ENCODE measurements around the gene TNRC6B. TPM values are rescaled to one million over a fixed set of nuclear protein-coding genes. Genes with fewer than 3 reads are reported as not detected.

The TNRC6B gene
- total RNA-seq, 1 donor from 2014 or later = 26.7 TPM

DNA sequence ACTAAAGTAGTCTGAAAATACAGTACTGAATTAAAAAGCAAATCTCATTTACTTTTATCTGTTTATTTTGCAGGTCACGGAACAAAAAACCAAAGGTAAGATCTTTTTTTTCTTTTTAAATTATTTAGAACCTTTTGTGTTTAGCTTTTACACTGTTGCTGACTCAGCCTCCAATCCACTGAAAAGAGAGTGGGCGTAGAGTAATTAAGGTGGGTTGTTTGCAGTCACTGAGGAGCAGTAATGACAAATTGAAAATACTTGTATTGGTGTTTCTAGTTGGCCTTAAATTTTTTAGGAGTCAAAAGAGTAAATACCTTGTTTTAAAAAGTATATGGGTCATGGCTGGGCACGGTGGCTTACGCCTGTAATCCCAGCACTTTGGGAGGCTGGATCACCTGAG is 73.4 kb downstream of the TNRC6B start:
- Histone ChIP-seq H3K27me3 (ENCODE audit: control insufficient read depth, insufficient read depth, low read length) (no peaks in the 10 kb centered on the region), H3K4me3 (ENCODE audit: low read depth, low read length) (no peak overlapping the region), H3K36me3 (ENCODE audit: control insufficient read depth, insufficient read depth, low read length) (peaks cover 1% of the 10 kb centered on the region)
- TF ChIP-seq, protein P1, sequence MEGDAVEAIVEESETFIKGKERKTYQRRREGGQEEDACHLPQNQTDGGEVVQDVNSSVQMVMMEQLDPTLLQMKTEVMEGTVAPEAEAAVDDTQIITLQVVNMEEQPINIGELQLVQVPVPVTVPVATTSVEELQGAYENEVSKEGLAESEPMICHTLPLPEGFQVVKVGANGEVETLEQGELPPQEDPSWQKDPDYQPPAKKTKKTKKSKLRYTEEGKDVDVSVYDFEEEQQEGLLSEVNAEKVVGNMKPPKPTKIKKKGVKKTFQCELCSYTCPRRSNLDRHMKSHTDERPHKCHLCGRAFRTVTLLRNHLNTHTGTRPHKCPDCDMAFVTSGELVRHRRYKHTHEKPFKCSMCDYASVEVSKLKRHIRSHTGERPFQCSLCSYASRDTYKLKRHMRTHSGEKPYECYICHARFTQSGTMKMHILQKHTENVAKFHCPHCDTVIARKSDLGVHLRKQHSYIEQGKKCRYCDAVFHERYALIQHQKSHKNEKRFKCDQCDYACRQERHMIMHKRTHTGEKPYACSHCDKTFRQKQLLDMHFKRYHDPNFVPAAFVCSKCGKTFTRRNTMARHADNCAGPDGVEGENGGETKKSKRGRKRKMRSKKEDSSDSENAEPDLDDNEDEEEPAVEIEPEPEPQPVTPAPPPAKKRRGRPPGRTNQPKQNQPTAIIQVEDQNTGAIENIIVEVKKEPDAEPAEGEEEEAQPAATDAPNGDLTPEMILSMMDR (IDR thresholded peaks at IDR 0.05; ENCODE audit: insufficient read depth, low read length, poor library complexity, severe bottlenecking) = no peak
- no peak for DNase-seq (ENCODE audit: low read depth)

GRCh38 chr22:40252146-40252545 is 74.4 kb downstream of the TNRC6B start:
- no peak overlapping the region for H3K4me3 ChIP-seq (ENCODE audit: low read depth, low read length)
- TF ChIP-seq, protein P1 (IDR thresholded peaks at IDR 0.05; ENCODE audit: insufficient read depth, low read length, poor library complexity, severe bottlenecking) = no peak
- DNase-seq (ENCODE audit: low read depth) = no peak

DNA sequence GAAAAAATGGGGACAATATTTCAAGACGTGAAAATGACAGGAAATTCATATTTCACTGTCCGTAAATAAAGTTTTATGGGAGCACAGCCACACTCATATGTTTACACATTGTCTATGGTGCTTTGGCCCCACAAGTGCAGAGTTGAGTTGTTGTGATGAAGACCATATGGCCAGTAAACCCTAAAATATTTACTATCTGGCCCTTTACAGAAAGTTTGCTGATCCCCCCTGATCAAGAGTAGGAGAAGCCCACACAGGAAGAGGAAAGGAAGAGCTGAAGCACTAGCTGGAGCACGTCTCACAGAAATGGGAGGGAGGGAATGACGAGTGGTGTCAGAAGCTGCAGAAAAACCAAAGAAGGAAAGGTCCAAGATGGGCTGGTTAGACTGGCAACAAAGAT is 78.8 kb downstream of the TNRC6B start:
- TF ChIP-seq, protein P1 (IDR thresholded peaks at IDR 0.05; ENCODE audit: insufficient read depth, low read length, poor library complexity, severe bottlenecking) = no peak

More at GRCh38 chr22:40252146-40252545, 74.4 kb downstream of the TNRC6B start:
- H3K36me3 ChIP-seq (ENCODE audit: control insufficient read depth, insufficient read depth, low read length) = peaks cover 1% of the 10 kb centered on the region
- no peaks in the 10 kb centered on the region for H3K27me3 ChIP-seq (ENCODE audit: control insufficient read depth, insufficient read depth, low read length)

DNA sequence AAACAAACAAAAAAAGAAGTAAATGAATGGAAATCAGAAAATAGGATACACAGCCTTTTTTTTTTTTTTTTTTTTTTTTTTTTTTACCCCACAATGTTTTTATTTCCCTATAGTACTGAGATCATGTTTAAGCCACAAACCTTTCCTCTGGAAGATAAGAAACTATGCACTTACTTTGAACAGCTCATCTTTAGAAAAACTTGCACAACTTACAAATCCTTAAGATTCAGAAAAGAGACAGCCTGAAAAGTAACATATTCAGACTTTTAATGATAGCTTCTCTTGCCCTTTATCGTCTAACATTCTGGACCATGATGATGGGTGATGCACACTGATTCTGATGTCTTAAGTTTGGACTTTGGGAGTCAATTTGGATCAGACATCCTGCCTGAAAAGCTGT is 80.3 kb downstream of the TNRC6B start:
- TF ChIP-seq, protein P1 (IDR thresholded peaks at IDR 0.05; ENCODE audit: insufficient read depth, low read length, poor library complexity, severe bottlenecking) = no peak
- DNase-seq (ENCODE audit: low read depth) = no peak
- no peak overlapping the region for H3K4me3 ChIP-seq (ENCODE audit: low read depth, low read length)
- no peaks in the 10 kb centered on the region for H3K27me3 ChIP-seq (ENCODE audit: control insufficient read depth, insufficient read depth, low read length)
- H3K36me3 ChIP-seq (ENCODE audit: control insufficient read depth, insufficient read depth, low read length) = peaks cover 2% of the 10 kb centered on the region

More for the DNA sequence above, 78.8 kb downstream of the TNRC6B start:
- DNase-seq (ENCODE audit: low read depth) = no peak
- Histone ChIP-seq H3K27me3 (ENCODE audit: control insufficient read depth, insufficient read depth, low read length) (no peaks in the 10 kb centered on the region), H3K36me3 (ENCODE audit: control insufficient read depth, insufficient read depth, low read length) (no peaks in the 10 kb centered on the region), H3K4me3 (ENCODE audit: low read depth, low read length) (no peak overlapping the region)

DNA sequence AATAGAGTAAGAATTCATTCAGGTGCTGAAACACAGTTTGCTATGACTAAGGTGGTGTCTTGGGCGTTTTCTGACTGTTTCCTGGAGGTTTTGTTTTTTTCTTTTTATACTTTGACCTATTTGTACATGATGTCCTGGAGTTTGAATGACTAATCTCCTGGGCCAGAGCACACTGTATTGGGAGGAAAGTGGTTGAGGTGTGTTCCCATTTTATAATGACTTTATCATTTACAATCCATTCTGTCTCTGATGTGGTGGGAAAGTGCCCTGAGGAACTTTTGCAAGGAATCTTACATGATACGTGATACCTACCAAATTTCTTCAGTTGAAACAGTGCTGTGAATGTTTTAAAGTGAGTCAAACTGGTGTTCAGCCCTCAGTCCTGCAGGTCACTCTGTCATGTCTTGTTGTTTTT is 80.8 kb downstream of the TNRC6B start:
- Histone ChIP-seq H3K27me3 (ENCODE audit: control insufficient read depth, insufficient read depth, low read length) (no peaks in the 10 kb centered on the region), H3K36me3 (ENCODE audit: control insufficient read depth, insufficient read depth, low read length) (peaks cover 2% of the 10 kb centered on the region), H3K4me3 (ENCODE audit: low read depth, low read length) (no peak overlapping the region)
- TF ChIP-seq, protein P1 (IDR thresholded peaks at IDR 0.05; ENCODE audit: insufficient read depth, low read length, poor library complexity, severe bottlenecking) = no peak
- peak; percentile 42 for DNase-seq (ENCODE audit: low read depth)

DNA sequence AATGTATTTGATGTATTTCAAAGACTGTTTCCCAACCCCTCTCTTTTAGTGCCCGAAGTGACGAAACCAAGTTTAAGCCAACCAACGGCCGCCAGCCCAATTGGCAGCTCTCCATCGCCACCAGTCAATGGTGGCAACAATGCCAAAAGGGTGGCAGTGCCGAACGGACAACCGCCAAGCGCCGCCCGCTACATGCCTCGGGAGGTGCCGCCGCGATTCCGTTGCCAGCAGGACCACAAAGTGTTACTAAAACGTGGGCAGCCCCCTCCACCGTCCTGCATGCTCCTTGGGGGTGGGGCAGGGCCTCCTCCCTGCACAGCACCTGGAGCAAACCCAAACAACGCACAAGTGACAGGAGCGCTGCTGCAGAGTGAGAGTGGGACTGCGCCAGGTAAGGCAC is 84.1 kb downstream of the TNRC6B start:
- no peaks in the 10 kb centered on the region for H3K27me3 ChIP-seq (ENCODE audit: control insufficient read depth, insufficient read depth, low read length)
- no peak overlapping the region for H3K4me3 ChIP-seq (ENCODE audit: low read depth, low read length)
- no peak for DNase-seq (ENCODE audit: low read depth)
- TF ChIP-seq, protein P1 (IDR thresholded peaks at IDR 0.05; ENCODE audit: insufficient read depth, low read length, poor library complexity, severe bottlenecking) = no peak
- H3K36me3 ChIP-seq (ENCODE audit: control insufficient read depth, insufficient read depth, low read length) = peaks cover 2% of the 10 kb centered on the region
